GM06990 (cell line): ENCODE data around the gene SPHK2.
A peak's percentile ranks its signal among the peaks of the same experiment; 100 is the strongest.

ENCODE experiments used
- DNase-seq: peaks from one replicate; pipeline ENCODE4 v3.0.0-alpha.2; 2011; ENCODE audit not compliant: insufficient read length; ENCODE audit errors: extremely low read depth
- H3K27me3 ChIP-seq: replicated peaks from 2 replicates; pipeline ENCODE4 v1.6.0; 2011; ENCODE audit warnings: low read length; ENCODE audit not compliant: control insufficient read depth, insufficient read depth
- H3K36me3 ChIP-seq: 2 replicates; pipeline ENCODE4 v1.5.1; 2011; ENCODE audit warnings: low read length; ENCODE audit not compliant: control insufficient read depth, insufficient read depth
- H3K4me3 ChIP-seq: replicated peaks from 2 replicates; pipeline ENCODE4 v1.5.1; 2011; ENCODE audit warnings: low read depth, mild to moderate bottlenecking, control low read depth, low read length
- TF ChIP-seq, protein P1 (sequence below): IDR thresholded peaks from 2 replicates; pipeline ENCODE4 v1.5.1; 2011; ENCODE audit warnings: low read length, control low read depth, mild to moderate bottlenecking, inconsistent platforms; ENCODE audit not compliant: insufficient read depth, poor library complexity, severe bottlenecking

The SPHK2 gene

DNA sequence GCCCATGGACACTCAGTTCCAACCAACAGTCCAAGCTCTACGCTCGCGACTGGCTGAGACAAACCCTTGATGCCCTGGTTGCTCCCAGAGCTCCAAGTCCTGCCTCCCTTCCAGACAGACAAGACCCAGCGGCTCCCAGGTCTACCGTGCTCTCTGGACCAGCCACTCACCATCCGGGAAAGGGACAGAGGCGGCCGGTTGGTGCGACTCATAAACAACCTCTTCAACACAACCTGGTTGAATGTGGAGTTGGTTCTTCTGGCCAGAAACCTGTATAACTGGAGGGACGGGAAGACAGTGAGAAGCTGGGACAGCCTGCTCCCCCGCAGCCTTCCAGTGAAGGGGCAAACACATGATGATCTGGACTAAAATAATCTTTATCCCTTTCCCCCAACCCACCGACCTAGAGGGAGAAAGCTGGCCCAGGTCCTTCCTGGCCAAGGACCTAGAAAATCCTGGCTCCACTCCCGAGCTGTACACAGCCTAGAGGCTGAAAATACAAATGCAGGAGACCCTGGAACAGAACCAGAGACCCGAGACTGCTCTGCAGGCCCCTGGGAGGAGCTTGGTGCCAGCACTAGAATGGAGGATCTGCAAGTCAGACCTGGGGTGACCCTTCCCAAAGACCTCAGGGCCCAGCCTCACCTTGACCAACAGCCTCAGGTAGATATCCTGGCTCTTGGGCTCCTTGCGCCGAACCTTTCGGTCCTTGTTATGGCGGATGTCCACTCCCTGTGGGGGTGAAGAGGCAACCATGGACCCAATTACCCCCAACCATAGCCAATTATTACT is 2.0 kb upstream of the SPHK2 start:
- no peak for DNase-seq
- Histone ChIP-seq H3K27me3 (no peaks in the 10 kb centered on the region), H3K36me3 (peaks cover 35% of the 10 kb centered on the region), H3K4me3 (peak overlapping the region; percentile 77)
- TF ChIP-seq, protein P1, sequence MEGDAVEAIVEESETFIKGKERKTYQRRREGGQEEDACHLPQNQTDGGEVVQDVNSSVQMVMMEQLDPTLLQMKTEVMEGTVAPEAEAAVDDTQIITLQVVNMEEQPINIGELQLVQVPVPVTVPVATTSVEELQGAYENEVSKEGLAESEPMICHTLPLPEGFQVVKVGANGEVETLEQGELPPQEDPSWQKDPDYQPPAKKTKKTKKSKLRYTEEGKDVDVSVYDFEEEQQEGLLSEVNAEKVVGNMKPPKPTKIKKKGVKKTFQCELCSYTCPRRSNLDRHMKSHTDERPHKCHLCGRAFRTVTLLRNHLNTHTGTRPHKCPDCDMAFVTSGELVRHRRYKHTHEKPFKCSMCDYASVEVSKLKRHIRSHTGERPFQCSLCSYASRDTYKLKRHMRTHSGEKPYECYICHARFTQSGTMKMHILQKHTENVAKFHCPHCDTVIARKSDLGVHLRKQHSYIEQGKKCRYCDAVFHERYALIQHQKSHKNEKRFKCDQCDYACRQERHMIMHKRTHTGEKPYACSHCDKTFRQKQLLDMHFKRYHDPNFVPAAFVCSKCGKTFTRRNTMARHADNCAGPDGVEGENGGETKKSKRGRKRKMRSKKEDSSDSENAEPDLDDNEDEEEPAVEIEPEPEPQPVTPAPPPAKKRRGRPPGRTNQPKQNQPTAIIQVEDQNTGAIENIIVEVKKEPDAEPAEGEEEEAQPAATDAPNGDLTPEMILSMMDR, result no peak

DNA sequence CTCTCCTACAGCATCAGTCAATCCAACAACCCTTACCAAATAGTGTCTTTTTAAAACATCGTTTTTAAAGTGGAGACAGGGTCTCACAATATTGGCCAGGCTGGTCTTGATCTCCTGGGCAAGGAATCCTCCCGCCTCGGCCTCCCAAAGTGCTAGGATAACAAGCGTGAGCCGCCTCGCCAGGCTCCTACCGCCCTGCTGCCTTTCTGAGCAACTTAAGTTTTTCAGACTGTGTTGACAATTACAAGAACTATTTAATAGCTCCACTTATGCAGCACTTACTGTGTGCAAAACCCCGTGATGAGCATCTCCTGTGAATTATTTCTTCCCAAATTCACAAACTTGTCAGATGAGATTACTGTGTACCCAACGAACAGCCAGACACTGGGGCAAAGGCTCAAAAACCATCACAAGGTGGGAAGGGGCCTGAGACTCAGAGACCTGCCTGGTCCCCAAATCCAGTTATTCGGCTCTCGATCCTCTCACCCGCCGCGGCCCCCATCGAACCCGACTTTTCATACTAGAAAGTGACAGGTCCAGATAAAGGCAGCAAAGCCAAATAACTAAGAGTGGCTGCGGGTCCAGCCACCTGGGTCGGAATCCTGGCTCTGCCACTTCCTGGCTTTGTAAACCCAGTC is 909 bp upstream of the SPHK2 start:
- H3K27me3 ChIP-seq, result no peaks in the 10 kb centered on the region
- DNase-seq, result no peak
- TF ChIP-seq, protein P1, result no peak
- peak overlapping the region; percentile 77 for H3K4me3 ChIP-seq
- H3K36me3 ChIP-seq, result peaks cover 35% of the 10 kb centered on the region

DNA sequence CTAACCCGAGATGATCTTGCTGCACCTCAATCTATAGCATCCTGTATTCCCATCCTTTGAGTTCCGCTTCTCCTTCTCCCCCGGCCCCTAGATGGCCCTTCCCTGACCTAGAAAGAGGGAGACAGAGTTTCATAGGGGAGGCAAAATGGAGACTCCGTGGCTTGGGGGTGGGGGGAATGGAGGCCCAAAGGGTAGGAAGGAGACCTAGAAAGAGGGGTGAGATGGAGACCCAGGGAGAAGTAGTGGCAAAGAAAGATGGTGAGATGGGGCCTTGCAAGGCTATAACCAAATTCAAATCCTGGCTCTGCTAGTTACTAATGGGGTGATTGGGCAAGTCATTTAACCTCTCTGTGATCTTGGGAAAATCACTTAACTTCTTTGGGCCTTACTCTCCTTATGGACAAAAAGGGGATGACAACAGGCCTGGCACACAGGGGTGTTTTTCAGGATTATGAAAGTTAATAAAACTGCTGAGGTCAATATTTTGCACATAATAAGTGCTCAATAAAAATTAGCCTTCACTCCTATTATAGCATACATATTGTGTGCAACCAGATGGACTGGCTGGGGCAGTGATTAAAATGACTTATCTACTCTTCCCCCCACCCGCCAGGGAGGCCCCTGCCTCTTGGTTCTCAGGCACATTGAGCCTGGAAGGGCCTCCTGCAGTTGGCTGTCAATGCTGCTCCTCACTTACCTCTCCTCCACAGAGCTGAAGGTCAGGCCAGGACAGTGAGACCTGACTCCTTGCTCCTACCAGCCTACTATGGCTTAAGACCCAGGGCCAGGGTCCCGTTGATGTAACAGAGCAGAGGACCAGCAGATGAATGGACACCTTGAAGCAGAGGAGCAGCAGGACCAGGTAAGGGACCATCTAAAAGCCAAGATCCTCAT is 633 bp downstream of the SPHK2 start:
- H3K36me3 ChIP-seq, result peaks cover 28% of the 10 kb centered on the region
- DNase-seq, result no peak
- H3K4me3 ChIP-seq, result peak overlapping the region; percentile 77
- TF ChIP-seq, protein P1, result no peak
- no peaks in the 10 kb centered on the region for H3K27me3 ChIP-seq

DNA sequence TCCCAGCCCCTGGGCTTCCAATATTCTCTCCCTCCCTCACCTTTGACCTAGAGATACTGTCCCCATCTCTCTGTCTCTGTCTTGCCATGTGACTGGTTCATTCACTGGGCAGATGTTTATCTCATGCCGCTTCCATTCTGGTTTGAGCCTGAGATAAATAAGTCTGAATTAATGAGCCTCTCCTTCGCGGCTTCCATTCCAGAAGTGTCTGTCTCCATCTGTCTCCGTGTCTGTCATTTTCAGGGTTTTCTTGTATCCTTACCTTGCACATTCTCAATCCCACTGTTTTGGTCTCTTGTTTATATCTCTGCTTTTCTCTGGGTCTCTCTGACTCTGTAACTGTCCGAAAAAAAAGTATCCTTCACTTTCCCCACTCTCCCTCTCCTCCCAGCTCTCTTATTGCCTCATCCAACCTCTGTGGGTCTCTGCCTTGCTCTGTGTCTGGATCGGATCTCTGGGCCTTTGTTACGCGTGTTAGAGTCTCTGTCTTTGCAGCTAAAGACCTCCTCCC is 4.3 kb downstream of the SPHK2 start:
- Histone ChIP-seq H3K36me3 (peaks cover 2% of the 10 kb centered on the region), H3K4me3 (peak overlapping the region; percentile 47), H3K27me3 (no peaks in the 10 kb centered on the region)
- TF ChIP-seq, protein P1, result no peak
- no peak for DNase-seq

DNA sequence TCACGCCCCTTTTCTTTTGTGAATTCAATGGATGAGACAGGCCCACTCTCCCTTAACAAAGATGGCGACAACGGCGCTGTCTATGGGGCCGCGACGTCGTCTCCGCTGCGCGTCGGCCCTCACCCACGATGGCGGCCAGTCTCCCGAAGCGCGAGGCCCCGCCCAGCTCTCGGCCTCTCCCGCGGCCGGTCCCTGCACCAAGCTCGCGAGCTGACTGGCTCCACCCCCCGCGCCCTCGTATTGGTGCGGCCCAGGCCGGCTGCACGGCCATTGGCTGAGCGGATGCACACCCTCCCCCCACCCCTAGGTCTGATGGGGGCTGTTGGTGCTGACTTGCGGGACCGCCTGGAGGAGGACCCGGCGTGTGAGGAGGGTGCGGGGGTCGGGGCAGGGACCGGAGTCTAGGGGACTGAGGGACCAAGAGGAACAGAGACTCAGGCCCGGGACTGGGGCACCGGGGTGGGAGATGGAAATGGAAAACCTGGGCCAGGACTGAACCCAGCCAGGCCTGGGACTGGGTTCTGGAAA is 4.8 kb downstream of the SPHK2 start:
- H3K27me3 ChIP-seq, result no peaks in the 10 kb centered on the region
- peak overlapping the region; percentile 71 for H3K4me3 ChIP-seq
- peaks cover 2% of the 10 kb centered on the region for H3K36me3 ChIP-seq
- peak; percentile 98 for DNase-seq
- TF ChIP-seq, protein P1, result no peak
